Kidney (tissue), 19 donors: Measurements from ENCODE around the gene PDPR. TPM values are rescaled to one million over a fixed set of nuclear protein-coding genes. Genes with fewer than 3 reads are reported as not detected.
"Not testable (repeated sequence)": the region's sequence is repeated elsewhere in the genome, so short reads cannot be mapped to it uniquely, and the experiment has no call there.

Experiments used
- DNase-seq, 5 donors: peaks; one replicate each; pipeline ENCODE4 v3.0.0-alpha.2; 2013 to 2020
- FAIRE-seq: peaks from 2 replicates; lab custom pipeline; 2012; peaks lifted over from hg19 to GRCh38; lab: Jason Lieb, UNC
- H3K27ac ChIP-seq, 2 donors: one replicate each; pipeline ENCODE4 v1.7.0; 2013; ENCODE audit warnings: low read depth in 2 of 2, low read length in 2 of 2, inconsistent platforms in 1 of 2
- H3K27me3 ChIP-seq: one replicate; pipeline ENCODE4 v1.7.1; 2013; ENCODE audit warnings: low read length, inconsistent platforms; ENCODE audit not compliant: control insufficient read depth, insufficient read depth
- H3K36me3 ChIP-seq, 3 donors: one replicate each; pipeline versions ENCODE4 v1.7.0 to v1.7.1; 2013; ENCODE audit warnings: low read length in 3 of 3, control low read depth in 1 of 3, inconsistent platforms in 1 of 3; ENCODE audit not compliant: insufficient read depth in 3 of 3, control insufficient read depth in 2 of 3
- H3K4me1 ChIP-seq, 3 donors: one replicate each; pipeline versions ENCODE4 v1.7.0 to v1.7.1; 2013; ENCODE audit warnings: low read length in 3 of 3, inconsistent platforms in 1 of 3, low read depth in 1 of 3; ENCODE audit not compliant: control insufficient read depth in 2 of 3, insufficient read depth in 2 of 3
- H3K4me3 ChIP-seq, 3 donors: one replicate each; pipeline versions ENCODE4 v1.7.0 to v1.8.1; 2013; ENCODE audit warnings: low read length in 3 of 3, control low read depth in 1 of 3, inconsistent platforms in 1 of 3
- H3K9ac ChIP-seq, 3 donors: one replicate each; pipeline versions ENCODE4 v1.7.0 to v1.7.1; 2013; ENCODE audit warnings: low read length in 3 of 3, control low read depth in 1 of 3, inconsistent platforms in 1 of 3
- H3K9me3 ChIP-seq, 3 donors: one replicate each; pipeline versions ENCODE4 v1.7.0 to v1.7.1; 2013; ENCODE audit warnings: low read length in 3 of 3, control low read depth in 1 of 3, inconsistent platforms in 1 of 3; ENCODE audit not compliant: control insufficient read depth in 2 of 3, insufficient read depth in 1 of 3
- intact Hi-C: fragments of 100-400 bp; cut with DNase I; formaldehyde crosslinking; loops from one replicate; pipeline ENCODE4 v1.11.1; 2022
- long read RNA-seq, 10 donors: library from polyadenylated mRNA in 1 of 10; unstranded in 1 of 10; transcript quantifications; one replicate each; pipeline ENCODE4 v2.0.0 and lab custom pipeline, GENCODE V29; 2021 to 2026
- polyA plus RNA-seq: library from polyadenylated mRNA; stranded (reverse); fragments of 350-450 nt; fragmentation: Illumina TruSeq; extraction: RNeasy Lipid Tissue Mini Kit (QIAGEN cat#74804); gene quantifications from one replicate; pipeline ENCODE4 v1.2.3, GENCODE V29; 2014; ENCODE audit warnings: low read depth, low replicate concordance; ENCODE audit not compliant: insufficient read depth
- total RNA-seq: library from RNA; stranded (reverse); fragmentation: NEBNext Ultra II Directional; extraction: Animal tissue kit (Norgen Biotek cat#: 25700); gene quantifications from one replicate; pipeline ENCODE4 v1.2.1, GENCODE V29; 2021
- donor health status: control.
- donor health status: control.
- donor health status: DM: yes; HTN: yes; CAD: no.
- donor health status: Normal renal cell carcinoma (clear cell type).

The PDPR gene
- total RNA-seq (46.9 TPM), polyA plus RNA-seq (7.0 TPM)
- long read RNA-seq, donor 1, partial matches to known transcripts = 5 of 5 reads
- long read RNA-seq, donor 1, other reads (novel, unspliced or antisense) = 0 of 5 reads
- long read RNA-seq, donor 2, partial matches to known transcripts = 0 of 5 reads
- long read RNA-seq, donor 2, other reads (novel, unspliced or antisense) = 5 of 5 reads
- long read RNA-seq, donor 3, partial matches to known transcripts = 13 of 13 reads
- long read RNA-seq, donor 3, other reads (novel, unspliced or antisense) = 0 of 13 reads
- long read RNA-seq, donor 4, full-length matches to known transcripts = 1 of 7 reads
- long read RNA-seq, donor 4, partial matches to known transcripts = 6 of 7 reads
- long read RNA-seq, donor 4, other reads (novel, unspliced or antisense) = 0 of 7 reads
- long read RNA-seq, donor 5 = 0 reads
- long read RNA-seq, donor 6 = 0 reads
- long read RNA-seq, donor 7, partial matches to known transcripts = 2 of 20 reads
- long read RNA-seq, donor 7, other reads (novel, unspliced or antisense) = 18 of 20 reads
- long read RNA-seq, donor 8, partial matches to known transcripts = 16 of 16 reads
- long read RNA-seq, donor 8, other reads (novel, unspliced or antisense) = 0 of 16 reads
- long read RNA-seq, donor 9 = 0 reads
- long read RNA-seq, donor 10, full-length matches to known transcripts = 1 of 7 reads
- long read RNA-seq, donor 10, partial matches to known transcripts = 6 of 7 reads
- long read RNA-seq, donor 10, other reads (novel, unspliced or antisense) = 0 of 7 reads

- FAIRE-seq = not testable (repeated sequence)
Observed at GRCh38 chr16:70113982-70114826, at the start of gene PDPR. Gene PDPR, plus strand, starts transcription at chr16:70114332. Its CDS starts 6,161 bp downstream, at chr16:70120493.

GRCh38 chr16:70064841-70065370 is 49.2 kb upstream of the PDPR start:
- FAIRE-seq, H3K4me1 ChIP-seq, H3K27me3 ChIP-seq, H3K36me3 ChIP-seq, H3K9me3 ChIP-seq, intact Hi-C loops: not testable (repeated sequence)
- Histone ChIP-seq H3K27ac (peak overlapping the region; percentile 60 to 83), H3K4me3 (peak overlapping the region; percentile 64 to 85 (median 77)), H3K9ac (peak overlapping the region; percentile 27 to 73 (median 65))
- DNase-seq = peak; percentile 47 to 88 (median 64)

More at GRCh38 chr16:70113982-70114826, at the start of gene PDPR:
- H3K36me3 ChIP-seq, H3K9me3 ChIP-seq, H3K27me3 ChIP-seq, H3K4me1 ChIP-seq, intact Hi-C loops: not testable (repeated sequence)
- Histone ChIP-seq H3K4me3 (peak within 1 kb of the TSS; percentile 56 to 75 (median 63)), H3K9ac (peak within 1 kb of the TSS; percentile 30 to 69 (median 55)), H3K27ac (peak within 1 kb of the TSS; percentile 71 to 72)
- peak; percentile 93 to 98 (median 94) for DNase-seq

GRCh38 chr16:70065376-70065745 is 48.8 kb upstream of the PDPR start:
- not testable (repeated sequence) for DNase-seq

GRCh38 chr16:70065746-70066658 is 48.1 kb upstream of the PDPR start:
- H3K27ac ChIP-seq = peak overlapping the region; percentile 60 to 83
- peak; percentile 94 to 96 (median 96) for DNase-seq
- H3K9me3 ChIP-seq, H3K27me3 ChIP-seq, H3K36me3 ChIP-seq, intact Hi-C loops, FAIRE-seq, H3K4me1 ChIP-seq: not testable (repeated sequence)
- H3K4me3 ChIP-seq = peak overlapping the region; percentile 74 to 77 (median 77)
- peak overlapping the region; percentile 36 to 65 (median 60) for H3K9ac ChIP-seq

More at GRCh38 chr16:70065376-70065745, 48.8 kb upstream of the PDPR start:
- H3K36me3 ChIP-seq, H3K9me3 ChIP-seq, H3K4me1 ChIP-seq, intact Hi-C loops, FAIRE-seq, H3K27me3 ChIP-seq: not testable (repeated sequence)
- Histone ChIP-seq H3K4me3 (peak overlapping the region; percentile 64 to 85 (median 77)), H3K9ac (peak overlapping the region in 1 of 3 donors; percentile 65), H3K27ac (peak overlapping the region; percentile 60 to 83)

DNA sequence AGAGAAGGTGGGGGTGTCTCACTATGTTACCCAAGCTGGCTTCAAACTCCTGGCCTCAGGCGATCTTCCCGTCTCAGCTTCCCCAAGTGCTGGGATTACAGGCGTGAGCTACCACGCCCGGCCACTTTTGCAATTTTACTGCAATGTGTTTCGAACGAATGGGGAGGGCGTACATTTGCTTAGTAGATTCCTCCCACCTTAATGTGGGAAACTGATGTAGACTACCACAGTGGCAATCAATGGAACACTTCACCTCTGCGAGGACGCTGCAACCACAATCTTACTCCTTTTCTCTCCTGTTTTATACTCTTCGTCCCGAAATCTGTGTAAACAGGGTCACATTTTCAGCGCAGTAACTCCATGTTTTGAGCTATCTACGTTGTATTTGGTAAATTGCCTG is 47.4 kb upstream of the PDPR start:
- Histone ChIP-seq H3K4me3 (peak overlapping the region in 1 of 3 donors; percentile 38), H3K9ac (peak overlapping the region in 1 of 3 donors; percentile 34)
- intact Hi-C loops, H3K27ac ChIP-seq, H3K27me3 ChIP-seq, H3K36me3 ChIP-seq, DNase-seq, H3K4me1 ChIP-seq, FAIRE-seq, H3K9me3 ChIP-seq: not testable (repeated sequence)

DNA sequence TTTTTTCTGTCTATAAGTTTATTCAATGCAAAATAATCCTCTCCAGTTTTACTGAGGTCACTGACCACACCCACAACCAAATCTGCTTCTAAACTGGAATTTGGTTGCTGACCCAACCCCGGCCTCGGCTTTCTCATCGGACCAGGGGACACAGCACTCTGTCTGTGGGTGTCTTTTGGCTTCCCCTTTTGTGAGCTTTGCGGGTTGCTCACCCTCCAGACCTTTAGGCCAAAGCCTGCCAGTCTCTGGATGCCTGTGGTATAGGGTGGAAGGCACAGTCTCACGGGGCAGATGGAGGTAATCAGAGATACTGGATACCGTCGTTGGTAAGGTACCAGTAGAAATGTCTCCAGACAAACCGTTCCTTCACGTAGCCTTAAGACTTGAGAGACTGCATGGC is 35.1 kb upstream of the PDPR start:
- H3K27ac ChIP-seq, H3K4me3 ChIP-seq, H3K9me3 ChIP-seq, DNase-seq, H3K36me3 ChIP-seq, H3K9ac ChIP-seq, H3K4me1 ChIP-seq, H3K27me3 ChIP-seq, intact Hi-C loops, FAIRE-seq: not testable (repeated sequence)

DNA sequence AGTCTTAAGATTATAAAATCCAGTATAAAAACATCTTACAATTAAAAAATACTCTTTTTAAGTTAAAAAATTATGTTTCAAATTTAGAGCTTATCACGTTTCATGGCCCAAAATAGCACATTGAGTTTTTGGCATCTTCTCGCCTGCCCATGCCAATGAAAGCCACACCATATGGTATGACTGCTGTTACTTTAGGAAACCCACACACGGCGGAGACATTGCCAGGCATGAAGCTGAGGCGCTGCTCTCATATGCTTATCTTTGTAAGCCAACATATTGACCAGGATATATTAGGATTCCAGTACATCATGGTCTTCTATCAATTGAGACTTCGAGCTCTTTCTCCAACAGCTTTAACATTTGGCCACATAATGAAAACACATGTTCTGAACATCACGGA is 32.9 kb upstream of the PDPR start:
- H3K27ac ChIP-seq, H3K9me3 ChIP-seq, H3K4me1 ChIP-seq, H3K4me3 ChIP-seq, FAIRE-seq, H3K36me3 ChIP-seq, DNase-seq, H3K27me3 ChIP-seq, intact Hi-C loops, H3K9ac ChIP-seq: not testable (repeated sequence)
